ENCODE measurements around the gene LOXHD1. TPM values are rescaled to one million over a fixed set of nuclear protein-coding genes. Genes with fewer than 3 reads are reported as not detected.

The LOXHD1 gene
- total RNA-seq, 2 experiments from 2014 or later = 0.47 to 0.63 TPM

GRCh38 chr18:46588971-46589660 lies 67.9 kb downstream of the LOXHD1 start:
- ATAC-seq = no peak
- POLR2A ChIA-PET = no interaction called here
- Mint-ChIP-seq H3K9me3 (ENCODE audit: insufficient read depth) (no peaks in the 10 kb centered on the region), H3K27me3 (ENCODE audit: low read depth) (peaks cover 17% of the 10 kb centered on the region), H3K4me1 (ENCODE audit: low read depth) (no peaks in the 10 kb centered on the region), H3K4me3 (no peak overlapping the region), H3K27ac (no peak overlapping the region), H3K36me3 (ENCODE audit: low read depth) (no peaks in the 10 kb centered on the region)
- DNase-seq = no peak
- CTCF ChIA-PET = no interaction called here

DNA sequence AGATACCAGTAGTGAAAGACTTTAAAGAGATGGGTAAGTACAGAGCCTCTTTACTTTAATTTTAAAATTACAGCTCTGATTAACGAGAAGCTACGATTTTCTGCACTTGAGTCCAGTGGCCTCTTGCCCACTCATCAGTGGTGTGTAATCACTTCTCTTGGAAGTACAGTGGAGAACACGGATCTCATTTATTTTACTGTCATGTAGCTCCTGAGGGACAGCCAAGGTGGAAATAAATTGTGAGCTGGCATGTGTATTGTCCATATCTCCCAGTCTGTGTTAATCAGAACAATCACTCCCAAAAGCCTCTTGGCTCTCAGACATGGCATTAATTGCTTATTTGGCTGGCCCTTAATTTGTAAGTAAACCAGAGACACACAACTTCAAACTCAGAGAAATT lies 69.4 kb downstream of the LOXHD1 start:
- Mint-ChIP-seq H3K4me1 (ENCODE audit: low read depth) (no peaks in the 10 kb centered on the region), H3K9me3 (ENCODE audit: insufficient read depth) (no peaks in the 10 kb centered on the region), H3K27me3 (ENCODE audit: low read depth) (peaks cover 19% of the 10 kb centered on the region), H3K4me3 (no peak overlapping the region), H3K27ac (no peak overlapping the region), H3K36me3 (ENCODE audit: low read depth) (no peaks in the 10 kb centered on the region)
- no peak for DNase-seq
- ATAC-seq = no peak
- POLR2A ChIA-PET = no interaction called here
- CTCF ChIA-PET = no interaction called here

GRCh38 chr18:46583711-46584110 lies 73.3 kb downstream of the LOXHD1 start:
- H3K36me3 Mint-ChIP-seq (ENCODE audit: low read depth) = no peaks in the 10 kb centered on the region
- CTCF ChIA-PET = no interaction called here
- peaks cover 17% of the 10 kb centered on the region for H3K27me3 Mint-ChIP-seq (ENCODE audit: low read depth)
- ATAC-seq (no peak), DNase-seq (no peak)
- no peaks in the 10 kb centered on the region for H3K4me1 Mint-ChIP-seq (ENCODE audit: low read depth)
- POLR2A ChIA-PET = no interaction called here
- no peak overlapping the region for H3K4me3 Mint-ChIP-seq
- peaks cover 19% of the 10 kb centered on the region for H3K9me3 Mint-ChIP-seq (ENCODE audit: insufficient read depth)
- no peak overlapping the region for H3K27ac Mint-ChIP-seq

- Mint-ChIP-seq H3K4me1 (ENCODE audit: low read depth) (no peaks in the 10 kb centered on the region), H3K4me3 (no peak overlapping the region), H3K27ac (no peak overlapping the region), H3K9me3 (ENCODE audit: insufficient read depth) (peaks cover 19% of the 10 kb centered on the region), H3K27me3 (ENCODE audit: low read depth) (peaks cover 14% of the 10 kb centered on the region), H3K36me3 (ENCODE audit: low read depth) (no peaks in the 10 kb centered on the region)
- DNase-seq (no peak), ATAC-seq (no peak)
- ChIA-PET CTCF (no interaction called here), POLR2A (no interaction called here)
Observed at GRCh38 chr18:46581648-46582047, 75.4 kb downstream of the LOXHD1 start.

GRCh38 chr18:46578987-46579386 lies 78.0 kb downstream of the LOXHD1 start:
- CTCF ChIA-PET = interaction anchor here (2.0 kb wide), 1 partner anchor 79 kb away, joined by 5 read pairs; no protein-coding TSS in a partner anchor
- POLR2A ChIA-PET = no interaction called here
- Mint-ChIP-seq H3K36me3 (ENCODE audit: low read depth) (no peaks in the 10 kb centered on the region), H3K9me3 (ENCODE audit: insufficient read depth) (peaks cover 19% of the 10 kb centered on the region), H3K4me3 (no peak overlapping the region), H3K27ac (no peak overlapping the region), H3K27me3 (ENCODE audit: low read depth) (peaks cover 12% of the 10 kb centered on the region), H3K4me1 (ENCODE audit: low read depth) (no peaks in the 10 kb centered on the region)
- DNase-seq = no peak
- ATAC-seq = no peak

DNA sequence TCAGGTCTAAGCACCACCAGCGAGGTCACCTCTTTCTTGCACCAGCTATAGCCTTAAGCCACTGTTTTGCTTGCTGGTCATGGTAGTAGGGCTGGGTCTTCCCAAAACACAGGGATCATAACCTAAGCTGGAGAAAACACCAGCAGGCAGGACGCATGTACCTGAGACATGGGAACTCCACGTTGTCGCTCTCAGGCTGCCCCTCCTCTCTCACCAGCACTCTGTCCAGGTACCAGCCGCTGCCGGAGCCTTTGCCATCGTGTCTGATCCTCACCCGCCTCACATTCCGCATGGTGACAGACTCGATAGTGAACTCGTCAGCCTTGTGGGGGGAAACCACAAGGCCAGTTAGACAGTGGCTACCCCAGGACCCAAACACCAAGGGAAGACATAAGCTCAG lies 79.5 kb downstream of the LOXHD1 start:
- ChIA-PET CTCF (interaction anchor here (2.0 kb wide), 1 partner anchor 81 kb away, joined by 5 read pairs; no protein-coding TSS in a partner anchor), POLR2A (no interaction called here)

GRCh38 chr18:46575851-46576250 lies 81.2 kb downstream of the LOXHD1 start:
- H3K36me3 Mint-ChIP-seq (ENCODE audit: low read depth) = no peaks in the 10 kb centered on the region
- DNase-seq = peak; percentile 11
- H3K27me3 Mint-ChIP-seq (ENCODE audit: low read depth) = peaks cover 2% of the 10 kb centered on the region
- H3K4me3 Mint-ChIP-seq = no peak overlapping the region
- POLR2A ChIA-PET = no interaction called here
- H3K9me3 Mint-ChIP-seq (ENCODE audit: insufficient read depth) = peaks cover 7% of the 10 kb centered on the region
- H3K27ac Mint-ChIP-seq = no peak overlapping the region
- CTCF ChIA-PET = no interaction called here
- ATAC-seq = no peak
- H3K4me1 Mint-ChIP-seq (ENCODE audit: low read depth) = no peaks in the 10 kb centered on the region

More for the DNA sequence above, 79.5 kb downstream of the LOXHD1 start:
- ATAC-seq (no peak), DNase-seq (peak; percentile 4)
- no peak overlapping the region for H3K27ac Mint-ChIP-seq
- no peaks in the 10 kb centered on the region for H3K4me1 Mint-ChIP-seq (ENCODE audit: low read depth)
- no peak overlapping the region for H3K4me3 Mint-ChIP-seq
- no peaks in the 10 kb centered on the region for H3K36me3 Mint-ChIP-seq (ENCODE audit: low read depth)
- peaks cover 19% of the 10 kb centered on the region for H3K9me3 Mint-ChIP-seq (ENCODE audit: insufficient read depth)
- peaks cover 6% of the 10 kb centered on the region for H3K27me3 Mint-ChIP-seq (ENCODE audit: low read depth)

- ATAC-seq (no peak), DNase-seq (peak; percentile 8)
- Mint-ChIP-seq H3K4me3 (no peak overlapping the region), H3K9me3 (ENCODE audit: insufficient read depth) (no peaks in the 10 kb centered on the region), H3K36me3 (ENCODE audit: low read depth) (no peaks in the 10 kb centered on the region), H3K27me3 (ENCODE audit: low read depth) (no peaks in the 10 kb centered on the region), H3K4me1 (ENCODE audit: low read depth) (no peaks in the 10 kb centered on the region), H3K27ac (no peak overlapping the region)
- POLR2A ChIA-PET = no interaction called here
- CTCF ChIA-PET = no interaction called here
Observed at GRCh38 chr18:46574743-46575115, 82.3 kb downstream of the LOXHD1 start.

- Mint-ChIP-seq H3K4me3 (no peak overlapping the region), H3K27ac (no peak overlapping the region), H3K27me3 (ENCODE audit: low read depth) (no peaks in the 10 kb centered on the region), H3K9me3 (ENCODE audit: insufficient read depth) (no peaks in the 10 kb centered on the region), H3K4me1 (ENCODE audit: low read depth) (no peaks in the 10 kb centered on the region), H3K36me3 (ENCODE audit: low read depth) (no peaks in the 10 kb centered on the region)
- ATAC-seq (no peak), DNase-seq (no peak)
- CTCF ChIA-PET = no interaction called here
- POLR2A ChIA-PET = no interaction called here
Observed at GRCh38 chr18:46574000-46574742, 82.8 kb downstream of the LOXHD1 start.

- no peaks in the 10 kb centered on the region for H3K9me3 Mint-ChIP-seq (ENCODE audit: insufficient read depth)
- H3K36me3 Mint-ChIP-seq (ENCODE audit: low read depth) = no peaks in the 10 kb centered on the region
- no peak overlapping the region for H3K27ac Mint-ChIP-seq
- ChIA-PET CTCF (no interaction called here), POLR2A (no interaction called here)
- no peak for DNase-seq
- H3K4me1 Mint-ChIP-seq (ENCODE audit: low read depth) = no peaks in the 10 kb centered on the region
- ATAC-seq = no peak
- H3K4me3 Mint-ChIP-seq = no peak overlapping the region
- H3K27me3 Mint-ChIP-seq (ENCODE audit: low read depth) = no peaks in the 10 kb centered on the region
Observed at GRCh38 chr18:46573156-46573555, 83.9 kb downstream of the LOXHD1 start.

- DNase-seq = no peak
- H3K36me3 Mint-ChIP-seq (ENCODE audit: low read depth) = no peaks in the 10 kb centered on the region
- ChIA-PET POLR2A (no interaction called here), CTCF (interaction anchor here (1.6 kb wide), 1 partner anchor 86 kb away, joined by 4 read pairs; no protein-coding TSS in a partner anchor)
- no peaks in the 10 kb centered on the region for H3K9me3 Mint-ChIP-seq (ENCODE audit: insufficient read depth)
- H3K4me3 Mint-ChIP-seq = no peak overlapping the region
- H3K27ac Mint-ChIP-seq = no peak overlapping the region
- H3K27me3 Mint-ChIP-seq (ENCODE audit: low read depth) = peaks cover 2% of the 10 kb centered on the region
- no peak for ATAC-seq
- H3K4me1 Mint-ChIP-seq (ENCODE audit: low read depth) = no peaks in the 10 kb centered on the region
Observed at GRCh38 chr18:46571756-46572155, 85.3 kb downstream of the LOXHD1 start.

GRCh38 chr18:46570666-46571065 lies 86.4 kb downstream of the LOXHD1 start:
- Mint-ChIP-seq H3K9me3 (ENCODE audit: insufficient read depth) (no peaks in the 10 kb centered on the region), H3K27me3 (ENCODE audit: low read depth) (peaks cover 2% of the 10 kb centered on the region), H3K36me3 (ENCODE audit: low read depth) (no peaks in the 10 kb centered on the region), H3K4me1 (ENCODE audit: low read depth) (no peaks in the 10 kb centered on the region), H3K27ac (no peak overlapping the region), H3K4me3 (no peak overlapping the region)
- ChIA-PET POLR2A (no interaction called here), CTCF (interaction anchor here (1.6 kb wide), 1 partner anchor 87 kb away, joined by 4 read pairs; no protein-coding TSS in a partner anchor)
- DNase-seq (no peak), ATAC-seq (no peak)
